HG03045 (cell line): ENCODE measurements around the gene TRABD.
"Not testable (repeated sequence)": the region's sequence is repeated elsewhere in the genome, so short reads cannot be mapped to it uniquely, and the experiment has no call there.

Source experiments
- ATAC-seq: cut with Tn5 transposase; IDR thresholded peaks from one replicate; pipeline ENCODE4 v1.9.1; 2021; ENCODE audit warnings: mild to moderate bottlenecking, moderate library complexity; ENCODE audit not compliant: unreplicated experiment

TRABD gene

DNA sequence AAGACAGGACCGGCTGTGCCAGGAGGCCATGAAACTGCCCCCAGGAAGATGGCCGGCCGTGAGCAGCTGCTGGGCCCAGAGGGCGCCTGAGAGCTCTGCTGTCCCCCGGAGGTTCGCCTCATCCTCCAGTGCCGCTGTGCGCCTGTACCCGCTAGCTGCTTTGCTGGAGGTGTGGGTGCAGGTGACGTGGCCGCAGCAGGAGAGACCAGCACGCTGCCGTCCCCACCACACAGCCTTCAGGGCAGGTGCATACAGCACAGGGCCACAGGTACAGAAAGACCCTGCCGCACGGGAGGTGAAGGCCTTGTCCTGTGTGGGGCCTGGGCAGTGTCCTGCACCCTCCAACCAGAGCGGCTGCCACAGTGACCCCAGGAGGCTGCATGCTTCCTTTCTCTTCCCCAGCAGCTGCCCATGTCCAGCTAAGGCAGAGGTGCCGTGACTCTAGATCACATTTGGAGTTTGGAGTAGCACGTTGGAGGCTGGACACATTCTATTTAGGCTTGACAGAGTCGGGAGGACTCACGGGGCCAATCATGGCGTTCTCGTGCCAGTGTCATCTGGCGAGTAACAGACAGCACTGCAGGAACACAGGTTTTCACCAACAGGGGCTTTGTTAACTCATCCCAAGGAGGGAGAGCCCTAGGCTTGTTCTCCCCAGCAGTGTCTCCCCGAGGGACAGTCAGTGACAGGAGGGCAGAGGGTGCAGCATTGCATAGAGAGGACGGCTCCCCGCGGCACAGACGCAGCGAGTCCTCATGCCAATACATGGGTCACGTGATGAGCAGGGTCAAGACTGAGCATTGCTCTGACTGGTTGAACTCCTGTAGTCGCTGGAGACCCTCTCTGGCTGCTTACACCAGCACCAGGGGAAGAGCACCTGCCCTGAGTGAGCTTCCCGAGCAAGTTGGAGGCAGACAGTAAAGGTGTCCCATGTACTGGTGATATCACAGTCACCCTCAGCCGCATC, 33.9 kb upstream of the TRABD start:
- no peak for ATAC-seq

GRCh38 chr22:50153056-50153755, 32.5 kb upstream of the TRABD start:
- no peak for ATAC-seq

GRCh38 chr22:50153756-50154140, 32.0 kb upstream of the TRABD start:
- ATAC-seq: no peak

DNA sequence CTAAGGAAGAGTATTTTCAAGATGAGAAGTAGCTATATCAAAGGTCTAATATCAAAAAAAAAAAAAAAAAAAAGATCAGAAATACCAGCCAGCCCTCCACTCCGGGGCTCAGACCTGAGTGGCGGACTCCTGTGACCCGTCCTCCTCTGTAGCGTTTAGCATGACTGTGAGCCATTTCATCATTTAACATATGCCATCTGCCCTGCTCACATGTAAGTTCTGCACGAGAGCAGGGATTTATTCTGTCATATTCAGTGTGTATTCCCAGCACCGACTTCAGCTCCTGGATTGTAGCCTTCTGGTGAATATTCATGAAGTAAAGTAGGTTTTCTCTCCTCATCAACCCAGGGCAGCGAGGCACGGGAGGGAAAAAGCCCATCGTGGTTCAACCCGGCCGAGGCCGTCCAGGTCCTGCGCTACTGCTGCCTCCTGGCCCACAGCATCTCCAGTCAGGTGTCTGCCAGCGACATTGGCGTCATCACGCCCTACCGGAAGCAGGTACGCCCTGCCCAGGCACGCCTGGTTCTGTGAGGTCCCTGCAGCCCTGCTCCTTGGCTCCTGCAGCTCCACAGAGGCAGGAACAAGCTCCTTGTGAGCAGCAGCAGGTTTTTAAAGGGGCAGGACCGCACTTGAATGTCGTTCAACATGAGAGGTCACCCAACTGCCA, 27.9 kb upstream of the TRABD start:
- no peak for ATAC-seq

DNA sequence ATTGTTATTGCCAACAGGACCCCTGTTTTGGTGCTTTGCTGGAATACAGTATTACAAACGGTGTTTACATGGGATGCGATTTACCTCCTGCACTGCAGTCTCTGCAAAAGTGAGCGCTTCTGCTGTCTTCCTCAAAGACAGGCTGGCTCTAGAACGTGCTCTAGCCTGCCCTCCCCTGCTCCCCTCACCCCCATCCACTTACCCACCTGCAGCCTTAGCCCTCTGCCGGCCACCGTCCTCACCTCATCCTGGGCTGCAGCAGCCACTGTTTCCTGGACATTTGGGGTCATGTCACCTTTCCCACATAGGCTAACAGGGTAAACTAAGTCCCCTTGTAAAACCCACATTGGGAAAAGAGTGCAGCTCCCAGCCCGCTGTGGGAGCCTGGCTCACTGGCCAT, 24.8 kb upstream of the TRABD start:
- no peak for ATAC-seq

- ATAC-seq: no peak
Observed at GRCh38 chr22:50161508-50162390, 24.0 kb upstream of the TRABD start.

DNA sequence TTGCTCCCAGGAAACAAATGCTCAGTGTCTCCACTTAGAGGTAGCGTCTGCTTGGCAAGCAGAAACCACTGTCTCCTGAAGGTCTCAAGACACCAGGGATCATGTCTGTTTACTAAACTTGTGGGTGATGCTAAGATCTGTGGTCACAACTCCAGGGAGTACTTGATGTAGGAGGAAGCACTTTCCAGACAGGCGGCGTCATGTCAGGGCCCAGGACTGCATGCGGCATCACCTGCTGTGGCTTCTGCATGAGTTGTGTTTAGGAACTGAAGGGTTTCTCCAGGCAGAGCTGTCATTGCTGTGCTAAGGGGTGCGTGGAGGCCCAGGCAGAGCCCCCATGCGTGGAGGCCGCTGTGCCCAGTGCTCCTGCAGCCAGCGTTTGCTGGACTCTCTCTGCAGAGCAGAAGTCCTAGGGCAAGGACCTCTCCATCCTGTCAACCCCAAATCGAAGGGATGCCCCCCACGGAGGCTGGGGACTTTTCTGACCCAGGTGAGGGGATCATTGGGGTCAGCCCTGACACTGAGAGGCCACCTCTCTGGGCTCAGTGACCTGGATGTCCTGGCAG, 23.2 kb upstream of the TRABD start:
- no peak for ATAC-seq

DNA sequence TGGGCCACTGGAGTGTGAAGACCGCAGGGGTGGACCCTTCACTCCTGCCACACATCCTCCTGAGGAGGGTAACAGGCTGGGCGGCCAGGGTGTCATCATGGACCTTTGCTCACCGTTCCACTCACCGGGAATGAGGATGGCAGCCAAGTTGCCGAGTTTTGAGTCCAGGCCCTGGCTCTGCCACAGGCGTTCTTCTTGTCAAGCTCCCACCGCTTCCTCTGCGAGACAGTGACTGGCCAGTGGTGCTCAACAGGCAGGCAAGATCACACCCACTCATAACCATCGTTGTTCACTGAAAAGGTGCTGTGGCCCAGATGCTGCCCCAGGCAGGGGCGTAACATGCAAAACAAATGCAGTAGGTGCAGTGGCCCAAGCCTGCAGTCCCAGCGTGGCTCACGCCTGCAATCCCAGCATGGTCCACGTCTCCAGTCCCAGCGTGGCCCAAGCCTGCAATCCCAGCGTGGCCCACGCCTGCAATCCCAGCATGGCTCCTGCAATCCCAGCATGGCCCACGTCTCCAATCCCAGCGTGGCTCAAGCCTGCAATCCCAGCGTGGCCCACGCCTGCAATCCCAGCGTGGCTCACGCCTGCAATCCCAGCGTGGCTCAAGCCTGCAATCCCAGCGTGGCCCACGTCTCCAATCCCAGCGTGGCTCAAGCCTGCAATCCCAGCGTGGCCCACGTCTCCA, 20.1 kb upstream of the TRABD start:
- no peak for ATAC-seq

- ATAC-seq: no peak
Observed at GRCh38 chr22:50167689-50168489, 17.8 kb upstream of the TRABD start.

GRCh38 chr22:50168490-50169180, 17.1 kb upstream of the TRABD start:
- ATAC-seq: not testable (repeated sequence)

DNA sequence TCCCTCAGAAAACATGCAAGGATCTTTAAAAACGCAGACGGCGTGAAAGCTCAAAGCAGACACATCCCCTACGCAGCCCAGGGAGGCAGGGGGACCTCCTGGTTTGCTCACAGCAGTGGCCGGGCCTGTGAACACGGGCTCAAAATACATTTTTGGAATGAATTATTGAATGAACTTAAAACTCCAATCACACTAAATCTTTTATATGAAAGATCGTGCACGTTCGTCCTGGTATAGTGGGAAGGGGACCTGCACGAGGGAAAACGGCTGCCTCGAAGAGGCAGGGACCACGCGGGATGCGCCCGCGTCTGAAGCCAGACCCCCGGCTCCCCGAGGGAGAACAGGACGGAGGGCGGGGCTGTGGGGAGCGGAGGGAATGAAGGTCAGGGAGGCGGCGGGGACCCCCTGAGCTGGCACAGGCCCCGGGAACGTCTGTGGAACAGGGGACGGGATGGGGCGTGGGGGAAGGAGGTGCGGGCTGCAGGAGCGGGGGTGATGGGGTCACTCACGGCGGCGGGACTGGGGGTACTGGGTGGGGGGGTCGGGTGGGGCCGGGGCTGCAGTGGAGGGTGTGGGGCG, 16.4 kb upstream of the TRABD start:
- no peak for ATAC-seq

DNA sequence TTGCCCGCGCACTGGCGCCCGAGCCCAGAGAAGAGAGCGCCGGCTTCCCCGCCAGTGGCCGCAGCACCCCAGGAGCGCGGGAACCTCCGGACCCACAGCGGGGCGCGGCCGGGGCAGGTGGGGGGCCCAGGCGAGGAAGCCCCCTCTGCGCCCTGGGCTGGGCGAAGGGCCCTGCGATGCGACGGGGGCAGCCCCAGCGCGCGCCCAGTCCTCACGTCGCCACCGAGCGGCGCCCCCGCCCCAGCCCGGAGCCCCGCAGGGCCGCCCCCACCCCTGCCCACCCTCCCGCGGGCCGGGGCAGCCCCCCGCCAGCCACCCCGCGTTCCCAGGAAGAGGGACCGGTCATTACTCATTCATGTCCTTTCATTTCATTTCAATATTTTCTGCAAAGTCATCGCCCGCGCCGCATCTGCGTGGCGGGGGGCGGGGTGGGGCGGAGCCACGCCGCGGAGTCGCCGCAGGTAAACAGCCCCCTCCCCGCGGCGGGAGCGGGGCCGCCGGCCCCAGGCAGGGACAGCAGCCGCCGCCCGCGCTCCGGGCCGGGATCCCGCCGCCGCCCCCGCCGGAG, 15.9 kb upstream of the TRABD start:
- no peak for ATAC-seq

GRCh38 chr22:50170453-50171318, 15.0 kb upstream of the TRABD start, which contains the start of gene PANX2:
Gene PANX2, plus strand, starts transcription at chr22:50170731. Its CDS starts 0 bp downstream, at chr22:50170731.
- no peak for ATAC-seq

DNA sequence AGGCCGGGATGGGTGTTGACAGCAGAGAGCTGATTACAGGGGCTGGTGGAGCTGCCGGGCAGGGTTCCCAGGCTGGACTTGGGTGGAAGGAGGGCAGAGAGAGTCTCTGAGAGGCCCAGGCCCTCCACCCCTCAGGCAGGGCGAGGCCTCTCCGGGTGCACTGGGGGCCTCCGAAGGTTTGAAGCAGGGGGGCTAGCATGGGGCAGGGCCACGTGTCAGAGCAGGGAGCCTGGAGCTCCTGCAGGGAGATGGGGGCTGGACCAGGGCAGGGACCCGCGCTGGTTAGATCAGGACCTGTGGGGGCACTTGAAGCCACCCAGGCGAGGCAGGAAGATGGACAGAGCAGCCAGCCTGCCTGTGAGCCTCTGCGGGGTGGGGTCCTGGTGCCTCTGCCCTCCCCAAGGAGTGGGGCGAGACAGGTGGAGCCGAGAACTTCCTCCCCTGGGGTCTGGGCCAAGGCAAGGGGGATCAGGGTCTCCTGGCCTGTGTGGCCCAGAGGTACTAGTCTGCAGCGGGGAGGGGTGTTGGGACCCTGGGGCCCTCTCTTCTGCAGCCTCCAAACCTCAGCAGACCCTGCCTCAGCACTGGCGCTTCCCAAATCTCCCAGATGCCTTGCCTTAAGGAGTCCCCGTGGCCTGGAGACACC, 14.3 kb upstream of the TRABD start:
- no peak for ATAC-seq

GRCh38 chr22:50171965-50172421, 13.7 kb upstream of the TRABD start:
- ATAC-seq: no peak
